Peyer's patch (tissue), 4 donors: ENCODE results near the gene ACAD11. TPM values are rescaled to one million over a fixed set of nuclear protein-coding genes. Genes with fewer than 3 reads are reported as not detected.

Source experiments
- DNase-seq, 3 donors: peaks; one replicate each; pipeline ENCODE4 v3.0.0-alpha.2; 2017 to 2019
- H3K27ac ChIP-seq, 4 donors: fragments of 200-600 bp; sonication (generic); one replicate each; pipeline ENCODE4 v1.5.1; 2016 to 2019
- H3K27me3 ChIP-seq, 2 donors: fragments of 200-600 bp; sonication (generic); one replicate each; pipeline ENCODE4 v1.5.1; 2019
- H3K36me3 ChIP-seq, 3 donors: fragments of 200-600 bp; sonication (generic); one replicate each; pipeline ENCODE4 v1.5.1; 2016 to 2019
- H3K4me1 ChIP-seq, 4 donors: fragments of 200-600 bp; sonication (generic); one replicate each; pipeline ENCODE4 v1.5.1; 2016 to 2019
- H3K4me3 ChIP-seq, 4 donors: fragments of 200-600 bp; sonication (generic); 1 replicate in 3 of 4; 2 replicates in 1 of 4; pipeline ENCODE4 v1.5.1; 2016 to 2019; ENCODE audit warnings: mild to moderate bottlenecking in 1 of 4
- H3K9me3 ChIP-seq, 4 donors: fragments of 200-600 bp; sonication (generic); one replicate each; pipeline ENCODE4 v1.5.1; 2016 to 2019; ENCODE audit warnings: mild to moderate bottlenecking in 1 of 4
- POLR2A ChIP-seq, 2 donors: fragments of 450-650 bp; IDR thresholded peaks; one replicate each; pipeline ENCODE4 v1.5.1; 2017; ENCODE audit warnings: antibody characterized with exemption in 2 of 2, mild to moderate bottlenecking in 2 of 2, moderate library complexity in 2 of 2
- total RNA-seq, 4 donors: library from RNA; depleted of rRNA; stranded (reverse); fragments of >200 nt; gene quantifications; one replicate each; pipeline ENCODE4 v1.1.0, GENCODE V29; 2016
- TF ChIP-seq, protein P1 (sequence below), 6 experiments: fragments of 450-650 bp in 4 of 6; fragments of 200-600 bp in 2 of 6; sonication (generic) in 1 of 6; IDR thresholded peaks; one replicate each; pipeline ENCODE4 v1.5.1; 2017 to 2019; ENCODE audit warnings: antibody characterized with exemption in 6 of 6, mild to moderate bottlenecking in 3 of 6, moderate library complexity in 1 of 6

The ACAD11 gene
- total RNA-seq, 4 donors from 2014 or later, result 87.2 to 138 (median 114) TPM

DNA sequence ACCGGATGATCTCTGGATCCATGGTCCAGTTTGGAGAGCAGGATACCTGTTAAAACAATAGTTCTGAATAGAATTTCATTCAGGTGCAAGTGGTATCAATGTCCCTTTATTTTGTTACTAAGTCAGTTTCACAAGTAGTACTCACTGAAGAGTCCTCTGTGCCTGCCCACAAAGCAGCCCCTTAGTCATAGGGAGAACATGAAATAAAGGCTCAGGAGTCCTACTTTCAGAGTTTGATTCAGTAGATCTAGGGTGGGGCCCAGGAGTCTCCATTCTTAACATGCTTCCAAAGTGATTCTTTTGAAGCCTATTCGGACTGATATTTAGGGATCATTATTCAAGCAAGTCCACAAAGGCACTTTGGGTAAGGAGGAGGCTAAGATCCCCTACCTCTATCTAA, 142.3 kb downstream of the ACAD11 start:
- peaks cover 0 to 92% (median 0%) of the 10 kb centered on the region in 3 donors for H3K36me3 ChIP-seq
- no peaks in the 10 kb centered on the region for H3K4me1 ChIP-seq
- H3K27me3 ChIP-seq, result no peaks in the 10 kb centered on the region
- H3K4me3 ChIP-seq, result no peak overlapping the region
- no peak for DNase-seq
- TF ChIP-seq, protein P1, sequence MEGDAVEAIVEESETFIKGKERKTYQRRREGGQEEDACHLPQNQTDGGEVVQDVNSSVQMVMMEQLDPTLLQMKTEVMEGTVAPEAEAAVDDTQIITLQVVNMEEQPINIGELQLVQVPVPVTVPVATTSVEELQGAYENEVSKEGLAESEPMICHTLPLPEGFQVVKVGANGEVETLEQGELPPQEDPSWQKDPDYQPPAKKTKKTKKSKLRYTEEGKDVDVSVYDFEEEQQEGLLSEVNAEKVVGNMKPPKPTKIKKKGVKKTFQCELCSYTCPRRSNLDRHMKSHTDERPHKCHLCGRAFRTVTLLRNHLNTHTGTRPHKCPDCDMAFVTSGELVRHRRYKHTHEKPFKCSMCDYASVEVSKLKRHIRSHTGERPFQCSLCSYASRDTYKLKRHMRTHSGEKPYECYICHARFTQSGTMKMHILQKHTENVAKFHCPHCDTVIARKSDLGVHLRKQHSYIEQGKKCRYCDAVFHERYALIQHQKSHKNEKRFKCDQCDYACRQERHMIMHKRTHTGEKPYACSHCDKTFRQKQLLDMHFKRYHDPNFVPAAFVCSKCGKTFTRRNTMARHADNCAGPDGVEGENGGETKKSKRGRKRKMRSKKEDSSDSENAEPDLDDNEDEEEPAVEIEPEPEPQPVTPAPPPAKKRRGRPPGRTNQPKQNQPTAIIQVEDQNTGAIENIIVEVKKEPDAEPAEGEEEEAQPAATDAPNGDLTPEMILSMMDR (IDR thresholded peaks at IDR 0.05), result no peak
- no peak for TF ChIP-seq POLR2A (IDR thresholded peaks at IDR 0.05)
- no peaks in the 10 kb centered on the region for H3K9me3 ChIP-seq
- H3K27ac ChIP-seq, result no peak overlapping the region

DNA sequence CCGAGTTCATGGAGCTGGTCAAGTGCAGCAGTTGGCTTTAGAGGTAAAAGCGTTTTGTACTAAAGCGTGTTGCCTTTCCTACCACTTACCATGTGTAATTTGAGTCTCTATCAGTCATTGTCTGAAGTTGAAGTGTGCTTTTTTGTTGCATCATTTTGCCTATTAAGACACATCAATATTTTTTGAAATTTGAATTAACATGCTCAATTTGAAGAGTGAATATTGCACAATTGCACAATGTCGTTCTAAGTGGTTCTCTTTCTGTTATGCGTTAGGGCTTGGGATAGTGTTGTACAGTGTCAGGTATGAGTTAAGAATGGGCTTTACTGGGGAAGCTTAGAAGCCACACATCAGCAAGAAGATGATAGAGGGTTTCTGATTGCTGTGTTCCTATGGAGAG, 146.6 kb downstream of the ACAD11 start:
- no peak overlapping the region for H3K27ac ChIP-seq
- no peak overlapping the region for H3K4me3 ChIP-seq
- peaks cover 0 to 91% (median 0%) of the 10 kb centered on the region in 3 donors for H3K36me3 ChIP-seq
- H3K27me3 ChIP-seq, result no peaks in the 10 kb centered on the region
- H3K4me1 ChIP-seq, result peaks cover 0 to under 1% (median 0%) of the 10 kb centered on the region in 4 donors
- no peaks in the 10 kb centered on the region for H3K9me3 ChIP-seq
- TF ChIP-seq, protein P1 (IDR thresholded peaks at IDR 0.05), result no peak
- no peak for TF ChIP-seq POLR2A (IDR thresholded peaks at IDR 0.05)
- no peak for DNase-seq

DNA sequence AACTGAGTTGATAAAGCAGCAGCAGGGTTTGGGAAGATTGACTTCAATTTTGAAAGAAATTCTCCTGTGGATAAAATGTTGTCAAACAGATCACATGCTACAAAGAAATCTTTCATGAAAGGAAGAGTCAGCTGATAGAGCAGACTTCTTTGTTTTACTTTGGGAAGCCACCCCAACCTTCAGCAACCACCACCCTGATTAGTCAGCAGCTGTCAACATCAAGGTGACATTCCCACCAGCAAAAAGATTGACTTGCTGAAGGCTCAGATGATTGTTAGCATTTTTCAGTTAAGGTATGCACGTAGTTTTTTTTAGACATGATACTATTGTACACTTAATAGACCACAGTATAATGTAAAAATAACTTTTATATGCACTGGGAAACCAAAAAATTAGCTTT, 150.1 kb downstream of the ACAD11 start:
- Histone ChIP-seq H3K4me3 (no peak overlapping the region), H3K27ac (no peak overlapping the region), H3K36me3 (peaks cover 0 to 74% (median 0%) of the 10 kb centered on the region in 3 donors), H3K9me3 (no peaks in the 10 kb centered on the region), H3K4me1 (peaks cover 0 to 2% (median 0%) of the 10 kb centered on the region in 4 donors), H3K27me3 (no peaks in the 10 kb centered on the region)
- TF ChIP-seq, protein P1 (IDR thresholded peaks at IDR 0.05), result no peak
- TF ChIP-seq POLR2A (IDR thresholded peaks at IDR 0.05), result no peak
- DNase-seq, result no peak

DNA sequence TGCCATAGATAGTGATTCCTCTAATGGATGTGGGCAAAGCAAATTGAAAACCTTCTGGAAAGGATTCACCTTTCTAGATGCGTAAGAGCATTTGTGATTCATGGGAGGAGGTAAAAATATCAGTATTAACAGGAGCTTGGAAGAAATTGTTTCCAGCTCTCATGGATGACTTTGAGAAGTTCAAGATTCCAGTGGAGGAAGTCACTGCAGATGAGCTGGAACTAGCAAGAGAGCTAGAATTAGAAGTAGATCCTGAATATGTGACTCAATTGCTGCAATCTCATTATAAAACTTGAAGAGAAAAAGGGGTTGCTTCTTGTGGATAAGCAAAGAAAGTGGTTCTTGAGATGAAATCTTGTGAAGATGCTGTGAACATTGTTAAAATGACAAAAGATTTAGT, 150.5 kb downstream of the ACAD11 start:
- Histone ChIP-seq H3K4me3 (no peak overlapping the region), H3K27me3 (no peaks in the 10 kb centered on the region), H3K36me3 (peaks cover 0 to 74% (median 0%) of the 10 kb centered on the region in 3 donors), H3K4me1 (peaks cover 0 to 2% (median 0%) of the 10 kb centered on the region in 4 donors), H3K9me3 (no peaks in the 10 kb centered on the region), H3K27ac (no peak overlapping the region)
- TF ChIP-seq, protein P1 (IDR thresholded peaks at IDR 0.05), result no peak
- no peak for TF ChIP-seq POLR2A (IDR thresholded peaks at IDR 0.05)
- DNase-seq, result no peak

Other genes with a start within 250 kb of the ACAD11 start
- gene DNAJC13, start 242.3 kb downstream of the ACAD11 start, total RNA-seq, result 100 to 1,000 TPM in 1 of 4 donors, 10 to 100 TPM in 3; 42.0 to 102 (median 52.1) TPM
- gene ACKR4, start 62.5 kb downstream of the ACAD11 start, total RNA-seq, result 10 to 100 TPM in 1 of 4 donors, 1 to 10 TPM in 2, not detected in 1; 5.5 to 12.6 (median 7.2) TPM
- gene UBA5, start 520 bp upstream of the ACAD11 start, total RNA-seq, result 10 to 100 TPM; 44.8 to 53.1 (median 47.8) TPM
- gene NPHP3, start 62.6 kb upstream of the ACAD11 start, total RNA-seq, result 10 to 100 TPM; 20.5 to 67.6 (median 45.4) TPM